HUDEP-2 (cell line): ENCODE data around the gene ZNF512B.

Experiments
- DNase-seq, 76 experiments: peaks; one replicate each; lab custom pipeline; 2025; ENCODE audit not compliant: unreplicated experiment in 76 of 76; lab: John Stamatoyannopoulos, UW

Gene ZNF512B

DNA sequence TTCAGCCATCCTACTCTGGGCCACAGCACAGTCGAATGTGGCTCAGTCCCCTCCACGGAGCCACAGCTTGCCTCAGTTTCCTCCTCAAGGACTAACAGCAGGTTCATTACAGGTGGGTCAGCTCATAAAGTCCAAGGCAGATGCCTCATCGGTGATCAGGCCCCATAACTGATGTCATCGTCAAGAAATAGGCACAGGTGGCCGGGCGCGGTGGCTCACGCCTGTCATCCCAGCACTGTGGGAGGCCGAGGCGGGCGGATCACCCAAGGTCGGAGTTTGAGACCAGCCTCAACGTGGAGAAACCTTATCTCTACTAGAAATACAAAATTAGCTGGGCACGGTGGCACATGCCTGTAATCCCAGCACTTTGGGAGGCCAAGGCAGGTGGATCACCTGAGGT is 17.0 kb downstream of the ZNF512B start:
- no peak for DNase-seq

DNA sequence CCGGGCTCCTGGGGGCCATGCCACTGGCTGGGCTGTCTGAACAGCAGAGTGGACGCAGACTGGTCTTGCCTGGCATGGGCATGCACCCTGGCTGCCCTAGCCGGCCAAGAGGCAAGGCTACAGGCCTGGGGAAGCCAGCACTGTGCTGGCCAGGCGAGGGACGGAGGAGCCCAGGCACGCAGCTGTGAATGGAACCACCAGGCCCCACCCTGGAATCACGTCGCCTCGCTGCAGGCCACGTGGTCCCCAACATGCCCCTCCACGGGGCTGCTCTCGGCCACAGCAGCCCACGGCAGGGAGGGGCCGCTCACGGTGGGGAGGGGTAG is 17.6 kb downstream of the ZNF512B start:
- DNase-seq: no peak

DNA sequence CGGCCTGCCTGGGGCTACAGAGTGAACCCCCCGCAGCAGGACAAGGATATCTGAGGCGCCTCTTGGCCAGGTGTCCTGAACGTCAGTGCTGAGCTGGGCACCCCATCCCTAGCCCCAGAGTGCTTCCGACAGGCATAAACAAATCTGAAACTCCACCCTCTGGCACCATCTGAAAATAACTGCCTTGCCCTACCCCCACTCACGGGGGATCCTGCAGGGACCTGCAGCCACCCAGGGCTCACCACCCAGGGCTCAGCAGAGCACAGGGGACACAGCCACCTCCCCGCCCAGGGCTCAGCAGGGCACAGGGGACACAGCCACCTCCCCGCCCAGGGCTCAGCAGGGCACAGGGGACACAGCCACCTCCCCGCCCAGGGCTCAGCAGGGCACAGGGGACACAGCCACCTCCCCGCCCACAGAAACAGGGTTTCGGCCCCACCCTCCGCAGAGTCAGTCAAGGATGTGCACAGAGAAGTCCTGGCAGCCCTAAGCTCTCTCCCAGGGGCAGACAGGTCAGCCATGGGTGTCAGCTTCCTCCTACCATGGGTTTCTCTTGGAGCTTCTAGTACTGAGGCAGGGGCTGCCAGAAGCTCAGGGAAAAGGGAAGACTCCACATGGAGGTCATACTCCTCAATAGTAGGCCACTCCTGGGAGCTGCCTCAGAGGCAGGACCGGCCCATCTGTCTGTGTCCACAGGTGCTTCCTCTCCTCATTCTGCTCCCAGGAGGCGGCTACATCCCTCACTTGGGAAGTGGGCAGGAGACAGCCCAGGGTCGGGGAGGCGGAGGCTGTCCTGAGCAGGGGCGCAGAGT is 18.1 kb downstream of the ZNF512B start:
- DNase-seq: peak in 37 of 76 experiments; percentile 3 to 71 (median 32)

DNA sequence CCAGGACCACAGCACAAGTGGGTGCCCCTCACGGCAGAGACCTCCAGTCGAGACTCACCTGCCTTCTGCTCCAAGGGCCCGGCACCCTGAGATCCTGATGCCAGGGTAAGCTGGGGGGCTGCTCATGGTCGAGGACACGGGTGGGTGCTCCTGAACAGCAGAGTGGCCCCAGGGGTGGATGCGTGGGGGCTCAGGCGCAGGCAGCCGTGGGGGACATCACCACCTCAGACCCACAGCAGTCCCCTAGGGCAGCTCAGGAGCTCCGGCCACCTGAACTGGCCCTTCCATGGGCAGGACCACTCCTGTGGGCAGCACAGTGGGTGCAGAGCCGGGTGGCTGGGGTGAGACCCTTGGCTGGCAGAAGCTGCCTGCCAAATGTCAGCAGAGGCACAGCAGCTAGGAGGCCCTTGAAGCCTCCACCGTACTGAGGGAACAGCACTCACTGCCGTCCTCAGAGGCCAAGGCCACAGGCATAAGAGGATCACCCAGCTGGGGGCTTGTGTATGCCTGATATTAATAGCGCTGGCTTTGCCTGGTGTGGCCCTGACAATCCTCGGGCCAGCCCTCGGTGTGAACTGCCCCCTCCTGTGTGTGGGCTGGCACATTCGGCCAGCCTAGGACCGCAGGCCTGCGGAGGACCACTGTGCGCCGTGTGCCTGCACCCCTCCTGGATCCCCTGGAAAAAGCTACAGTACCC is 18.9 kb downstream of the ZNF512B start:
- no peak for DNase-seq

DNA sequence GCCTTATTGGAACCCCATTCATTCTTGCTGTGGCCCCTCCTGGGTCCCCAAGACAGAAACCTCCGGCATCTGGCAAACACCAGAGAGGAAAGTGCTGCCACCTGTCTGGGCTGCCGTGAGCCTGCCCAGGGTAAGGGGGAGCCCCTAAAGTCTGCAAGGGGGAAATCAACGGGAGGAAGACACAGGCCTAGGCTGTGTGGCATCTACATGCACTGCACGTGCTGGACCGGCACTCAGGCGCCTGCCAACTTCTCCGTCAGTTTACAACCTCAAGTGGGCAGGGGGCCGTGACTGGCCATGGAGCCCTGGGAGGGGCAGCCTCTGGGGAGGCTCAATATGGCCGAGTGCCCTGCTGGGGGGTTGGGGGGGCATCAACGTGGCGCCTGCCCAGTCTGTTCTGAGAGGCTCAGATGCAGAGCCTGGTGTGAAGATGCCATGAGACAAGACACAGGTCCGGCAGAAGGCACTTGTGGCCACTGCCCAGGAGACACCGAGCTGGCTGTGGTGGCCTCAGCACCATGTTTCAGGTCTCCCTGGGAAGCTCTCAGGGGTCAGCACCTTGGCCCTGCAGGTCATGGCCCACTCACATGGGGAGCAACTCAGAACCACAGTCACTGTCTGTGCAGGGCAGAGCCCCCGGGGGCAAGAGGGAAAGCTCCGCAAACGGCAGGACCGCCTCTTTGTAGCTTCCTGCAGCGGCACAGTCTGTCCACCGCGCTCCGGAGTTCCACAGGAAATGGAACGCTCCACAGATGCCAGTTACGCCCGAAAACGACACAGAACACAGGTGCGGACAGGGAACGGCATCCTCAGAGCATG is 21.9 kb downstream of the ZNF512B start:
- DNase-seq: no peak

DNA sequence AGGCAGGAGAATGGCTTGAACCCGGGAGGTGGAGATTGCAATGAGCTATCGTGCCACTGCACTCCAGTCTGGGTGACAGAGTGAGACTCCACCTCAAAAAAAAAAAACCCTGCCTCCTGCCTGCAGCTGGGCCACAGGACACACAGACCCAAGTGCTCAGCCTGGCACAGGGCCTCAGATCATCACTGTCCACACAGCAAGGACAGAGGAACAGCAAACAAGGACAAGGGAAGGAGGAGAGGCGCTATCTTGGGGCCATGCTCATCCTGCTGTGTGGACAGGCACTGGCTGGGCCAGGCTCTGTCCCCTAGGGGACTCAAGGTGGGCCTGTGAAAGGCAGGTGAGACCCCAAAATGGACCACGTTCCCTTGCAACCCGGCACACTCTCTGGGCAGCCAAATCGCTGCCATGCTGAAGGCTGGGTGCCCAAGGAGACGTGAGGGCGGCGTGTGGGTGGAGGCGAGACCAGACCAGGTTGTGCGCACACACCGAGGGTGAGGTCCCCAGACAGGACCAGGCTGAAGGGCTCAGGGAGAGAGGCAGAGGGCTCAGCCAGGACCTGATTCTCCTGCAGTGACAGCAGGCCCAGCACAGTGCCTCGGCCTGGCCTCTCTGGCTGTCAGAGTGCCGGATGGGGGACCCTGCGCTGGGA is 22.6 kb downstream of the ZNF512B start:
- DNase-seq: no peak

DNA sequence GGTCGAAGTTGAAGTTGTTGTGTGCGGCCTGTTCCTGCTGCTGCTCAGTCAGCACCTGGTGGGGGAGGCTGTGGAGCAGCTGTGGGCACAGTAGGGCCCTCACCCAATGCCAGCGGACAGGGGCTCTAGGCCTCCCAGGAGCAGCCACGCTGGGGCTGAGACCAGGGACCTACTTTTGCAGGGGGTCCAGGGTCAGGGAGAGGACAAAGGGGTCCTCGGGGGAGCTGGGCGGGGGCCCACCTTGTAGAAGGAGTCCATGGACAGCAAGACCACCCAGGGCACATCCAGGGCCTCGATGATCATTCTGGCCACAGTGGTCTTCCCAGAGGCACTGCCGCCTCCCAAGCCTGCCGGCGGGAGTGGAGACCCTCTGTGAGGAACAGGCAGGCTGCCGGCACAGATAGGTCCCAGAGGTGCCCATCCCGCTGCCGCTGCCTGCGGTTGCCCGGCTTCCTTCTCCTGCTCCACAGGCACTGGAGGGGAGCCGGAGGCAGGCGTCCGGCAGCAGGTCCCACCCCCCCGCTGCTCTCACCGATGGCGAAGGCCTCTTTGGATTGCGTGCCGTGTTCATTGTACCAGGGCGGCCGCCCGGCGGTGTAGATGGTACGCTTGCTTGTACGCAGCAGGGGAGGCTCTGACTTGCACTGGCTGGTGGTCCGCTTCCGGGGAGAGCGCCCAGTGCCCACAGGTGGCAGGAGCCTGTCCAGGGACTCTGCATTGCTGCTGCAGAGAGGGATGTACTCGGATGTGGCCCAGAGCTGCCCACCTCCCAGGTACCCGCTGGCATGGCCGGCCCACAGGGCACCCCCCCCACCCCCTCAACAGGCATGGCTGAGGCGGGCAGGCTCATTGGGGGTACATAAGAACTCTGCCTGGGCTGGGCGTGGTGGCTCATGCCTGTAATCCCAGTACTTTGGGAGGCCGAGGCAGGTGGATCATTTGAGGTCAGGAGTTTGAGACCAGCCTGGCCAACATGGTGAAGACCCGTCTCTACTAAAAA is 23.5 kb downstream of the ZNF512B start:
- DNase-seq: no peak

DNA sequence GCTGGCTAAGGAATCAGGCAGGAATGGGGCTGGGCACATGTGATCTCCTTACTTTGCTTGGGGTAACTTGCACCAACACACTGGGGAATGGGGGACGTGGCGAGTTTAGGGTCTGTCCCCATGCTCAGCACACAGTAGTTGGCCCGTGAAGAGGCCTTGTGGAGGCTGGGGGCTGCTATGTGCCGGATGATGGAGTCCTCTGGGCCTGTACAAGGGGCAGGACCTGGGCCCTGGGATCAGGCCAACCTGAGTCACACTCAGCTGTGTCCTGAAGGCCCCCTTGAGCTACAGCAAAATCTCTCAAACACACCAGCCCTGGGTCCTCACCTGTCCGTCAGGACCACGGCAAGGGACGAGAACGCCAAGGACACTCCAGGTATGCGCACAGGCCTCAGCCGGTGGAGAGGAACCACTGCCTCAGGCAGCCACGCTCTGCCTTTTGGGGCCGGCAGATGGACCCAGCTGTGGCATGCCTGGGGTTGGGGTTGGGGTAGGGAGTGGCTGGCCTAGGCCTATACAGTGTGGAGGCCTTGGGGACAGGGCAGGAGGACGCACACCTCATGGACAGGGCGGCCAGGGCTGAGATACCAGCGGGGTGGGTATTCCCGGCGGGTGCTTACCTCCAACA is 24.6 kb downstream of the ZNF512B start:
- DNase-seq: no peak

DNA sequence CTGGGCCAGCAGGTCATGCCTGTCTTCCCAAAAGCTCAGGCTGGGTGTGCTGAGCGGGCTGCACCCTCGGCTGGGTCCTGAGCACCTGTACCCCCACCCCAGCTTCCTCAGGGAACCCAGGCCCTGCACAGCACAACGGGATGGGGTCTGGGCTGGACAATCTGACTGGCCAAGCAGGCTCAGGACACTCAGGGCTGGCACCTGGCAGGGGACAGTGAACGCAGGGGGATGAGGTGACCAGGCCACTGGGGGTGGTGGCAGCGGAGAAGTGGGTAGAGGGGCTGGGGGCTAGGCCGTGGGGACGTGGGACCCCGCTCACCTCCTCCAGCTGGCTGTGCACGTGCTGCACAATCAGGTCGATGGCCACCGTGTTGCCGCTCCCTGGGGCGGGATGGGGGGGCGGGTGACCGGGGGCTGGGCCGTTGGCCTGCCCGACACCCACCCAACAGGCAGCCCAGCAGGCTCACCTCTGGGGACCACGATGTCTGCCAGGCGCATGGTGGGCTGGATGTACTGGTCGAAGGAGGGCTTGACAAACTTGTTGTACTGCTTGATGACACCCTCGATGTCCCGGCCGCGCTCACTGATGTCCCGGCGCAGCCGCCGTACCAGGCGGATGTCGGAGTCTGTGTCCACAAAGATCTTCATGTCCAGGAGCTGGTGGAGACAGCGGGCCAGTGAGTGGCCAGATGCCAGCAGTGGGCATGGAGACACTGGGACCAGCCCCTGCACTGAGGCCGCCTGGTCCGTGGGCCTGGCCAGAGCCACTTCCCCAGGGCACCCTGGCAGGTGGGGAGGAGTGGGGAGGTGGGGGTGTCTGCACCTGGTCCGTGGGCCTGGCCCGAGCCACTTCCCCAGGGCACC is 25.4 kb downstream of the ZNF512B start:
- DNase-seq: no peak

DNA sequence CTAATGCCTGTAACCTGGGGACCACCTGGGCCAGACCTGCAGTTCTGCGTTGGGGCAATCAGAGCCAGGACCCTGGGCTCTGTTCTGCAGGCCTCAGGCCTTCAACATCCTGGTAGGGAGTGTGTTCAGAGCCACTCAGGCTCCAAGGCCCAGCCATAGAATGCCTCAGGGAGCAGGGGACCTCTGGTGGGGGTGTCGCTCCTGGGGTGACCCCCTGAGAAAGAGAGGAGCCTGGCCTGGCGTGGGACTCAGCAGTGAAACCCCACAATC is 26.0 kb downstream of the ZNF512B start:
- no peak for DNase-seq

DNA sequence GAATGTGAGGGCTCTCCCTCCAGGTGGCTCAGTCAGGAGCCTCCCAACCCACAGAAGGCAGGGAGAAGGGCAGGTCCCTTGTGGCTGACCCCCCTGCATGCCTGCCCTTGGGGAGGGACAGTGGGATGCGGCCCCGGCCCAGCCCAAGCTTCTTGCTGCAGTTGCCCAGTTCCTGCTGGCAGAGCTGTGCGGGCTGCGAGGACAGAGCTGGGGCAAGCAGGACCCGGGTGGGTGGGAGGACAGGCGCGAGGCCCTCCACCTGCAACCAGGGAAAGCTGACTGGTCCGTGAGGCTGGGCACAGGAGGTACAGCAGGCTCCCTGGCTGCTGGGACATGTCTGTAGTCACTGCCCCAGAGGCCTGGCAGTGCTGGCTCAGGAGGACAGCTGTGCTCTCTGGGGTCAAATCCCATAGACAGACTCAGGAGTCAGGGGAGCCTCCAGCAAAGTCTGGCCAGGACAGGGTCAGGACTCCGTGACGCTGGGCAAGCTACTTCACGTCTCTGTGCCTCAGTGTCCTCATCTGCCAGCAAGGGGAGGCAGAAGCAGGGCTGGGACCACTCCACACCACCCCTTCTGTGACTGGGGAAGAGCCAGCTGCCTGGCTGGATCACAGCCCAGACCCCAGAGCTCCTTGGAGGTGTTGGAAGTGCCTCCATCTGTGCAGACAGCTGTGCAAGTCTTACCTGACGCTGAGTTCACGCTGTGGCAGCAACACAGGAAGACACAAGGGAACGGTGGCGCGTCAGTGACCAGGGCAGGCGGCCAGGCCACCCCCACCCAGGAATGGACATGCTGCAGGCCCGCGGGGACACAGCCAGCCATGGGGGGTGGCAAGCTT is 26.5 kb downstream of the ZNF512B start:
- no peak for DNase-seq

DNA sequence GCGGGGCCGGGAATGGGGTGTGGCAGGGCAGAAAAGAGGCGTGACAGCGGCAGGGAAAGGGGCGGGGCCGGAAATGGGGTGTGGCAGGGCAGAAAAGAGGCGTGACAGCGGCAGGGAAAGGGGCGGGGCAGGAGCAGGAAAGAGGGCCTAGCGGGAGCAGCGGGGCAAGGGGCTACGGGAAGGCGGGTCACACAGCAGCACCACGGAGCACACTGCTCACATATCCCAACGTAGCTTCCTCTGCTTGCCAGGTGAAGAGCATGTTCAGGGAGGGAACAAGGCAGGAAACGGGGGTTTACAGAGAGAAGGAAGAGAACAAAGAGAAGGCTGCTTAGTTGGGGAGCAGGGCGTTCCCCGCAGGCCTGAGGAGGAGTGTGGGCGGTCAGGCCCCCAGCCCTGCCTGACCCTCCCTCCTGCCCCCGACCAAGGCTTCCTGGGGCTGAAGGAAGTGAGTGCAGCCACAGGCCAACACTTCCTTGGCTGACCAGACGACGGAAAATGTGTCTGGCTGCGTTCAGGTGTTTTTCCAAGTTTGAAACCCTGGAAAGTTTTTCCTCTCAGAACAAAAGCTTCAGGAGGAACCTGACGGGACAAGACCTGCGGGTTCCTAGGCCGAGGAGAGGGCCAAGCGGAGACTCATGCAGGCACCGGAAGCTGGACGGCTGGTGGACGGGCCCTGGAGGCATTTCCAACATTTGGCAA is 27.3 kb downstream of the ZNF512B start:
- peak in 58 of 76 experiments; percentile 9 to 90 (median 64) for DNase-seq

DNA sequence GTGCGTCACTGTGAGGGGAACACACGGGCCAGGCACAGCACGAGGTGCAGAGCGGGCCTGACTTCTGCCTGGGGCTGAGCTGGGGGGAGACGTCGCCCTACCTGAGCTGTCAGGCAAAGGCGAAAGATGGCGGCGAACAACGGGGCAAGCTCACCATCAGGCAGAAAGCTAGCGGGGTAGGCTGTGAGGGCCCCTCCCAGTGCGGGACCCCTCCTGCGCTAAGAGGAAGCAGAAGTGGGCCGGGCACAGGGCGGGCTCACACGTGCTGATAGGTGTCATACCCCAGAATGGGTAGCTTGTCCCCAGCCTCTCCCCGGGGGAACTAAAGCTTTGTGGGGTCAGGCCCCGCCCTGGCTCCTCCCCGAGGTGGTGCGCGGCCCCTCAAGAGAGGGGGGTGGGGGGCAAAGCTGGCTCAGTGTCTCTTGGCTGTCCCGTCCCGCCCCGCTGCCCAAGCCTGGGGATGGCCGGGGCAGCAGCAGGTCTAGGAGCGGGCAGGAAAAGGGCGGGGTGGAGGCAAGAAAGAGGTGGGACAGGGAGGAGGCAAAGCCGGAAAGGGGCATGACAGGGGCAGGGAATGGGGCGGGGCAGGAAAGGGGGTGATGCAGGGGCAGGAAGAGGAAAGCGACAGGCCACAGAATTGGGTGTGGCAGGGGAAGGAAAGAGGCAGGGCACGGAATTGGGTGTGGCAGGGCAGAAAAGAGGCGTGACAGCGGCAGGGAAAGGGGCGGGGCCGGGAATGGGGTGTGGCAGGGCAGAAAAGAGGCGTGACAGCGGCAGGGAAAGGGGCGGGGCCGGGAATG is 28.2 kb downstream of the ZNF512B start:
- DNase-seq: peak in 64 of 76 experiments; percentile 2 to 82 (median 51)

DNA sequence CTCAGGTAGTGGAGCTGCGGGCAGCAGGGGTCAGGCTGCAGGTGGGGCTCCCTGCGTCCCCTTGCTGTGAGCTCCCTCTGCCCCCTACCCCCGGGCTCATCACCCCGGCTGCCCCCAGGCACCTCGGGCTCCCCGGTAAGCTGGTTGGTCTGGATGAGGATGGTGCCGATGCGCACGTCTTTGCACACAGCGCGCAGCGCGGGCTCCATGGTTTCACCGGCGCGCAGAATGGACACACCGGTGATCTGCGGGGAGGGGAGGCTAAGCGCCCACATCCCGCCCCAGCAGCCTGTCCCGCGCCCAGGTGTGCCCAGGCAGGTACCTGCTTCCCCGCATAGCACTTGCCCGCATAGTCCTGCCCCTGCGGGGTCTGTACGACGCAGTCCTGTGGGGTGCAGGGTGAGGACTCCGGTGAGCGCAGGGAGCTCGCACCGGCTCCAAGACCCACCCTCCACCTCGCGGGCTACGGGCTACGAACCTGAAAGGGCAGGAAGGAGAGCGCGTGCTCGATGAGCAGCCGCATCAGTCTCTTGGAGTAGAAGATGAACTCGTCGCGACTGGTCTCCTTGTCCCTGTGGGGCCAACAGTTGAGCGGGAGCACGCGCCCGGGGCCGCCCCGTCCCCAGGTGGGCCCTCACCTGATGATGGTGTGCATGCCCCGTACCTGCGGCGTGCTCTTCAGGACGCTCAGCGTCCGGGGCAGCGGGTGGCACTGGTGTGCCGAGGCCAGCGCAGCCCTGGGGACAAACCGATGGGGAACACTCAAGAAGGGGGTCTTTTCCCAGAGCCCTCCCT is 29.1 kb downstream of the ZNF512B start:
- DNase-seq: no peak

DNA sequence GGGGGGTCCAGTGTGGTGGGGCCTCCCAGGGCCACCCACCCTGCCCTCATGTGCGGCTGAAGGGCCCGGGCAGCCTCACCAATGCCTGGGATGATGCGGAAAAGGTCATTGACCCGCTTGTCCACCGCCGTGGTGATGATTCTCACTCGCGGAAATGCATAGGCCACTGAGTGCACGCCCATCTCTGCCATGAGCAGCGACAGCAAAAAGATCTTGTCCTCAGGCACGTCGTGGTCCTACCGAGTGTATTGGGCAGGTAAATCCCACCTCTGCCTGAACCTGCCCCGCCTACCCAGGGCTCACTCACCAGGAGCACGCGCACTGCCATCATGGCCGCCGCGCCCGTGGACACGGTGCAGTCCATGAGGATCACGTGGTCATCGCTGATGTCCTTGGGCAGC is 29.7 kb downstream of the ZNF512B start:
- no peak for DNase-seq
